SJCRH30 (cell line): Measurements from ENCODE around the gene LPIN1. TPM values are rescaled to one million over a fixed set of nuclear protein-coding genes. Genes with fewer than 3 reads are reported as not detected.
"Not testable (repeated sequence)": the region's sequence is repeated elsewhere in the genome, so short reads cannot be mapped to it uniquely, and the experiment has no call there.

Experiments used
- DNase-seq, 2 experiments: peaks; one replicate each; pipeline ENCODE4 v3.0.0-alpha.2; 2015 to 2020
- H3K27ac ChIP-seq: fragments of 250-450 bp; sonication (Bioruptor Pico); 2 replicates; pipeline ENCODE4 v1.5.1; 2020; ENCODE audit warnings: mild to moderate bottlenecking, moderate library complexity
- H3K27me3 ChIP-seq: fragments of 250-450 bp; sonication (Bioruptor Pico); 2 replicates; pipeline ENCODE4 v1.5.1; 2020; ENCODE audit warnings: mild to moderate bottlenecking, moderate library complexity
- H3K36me3 ChIP-seq: fragments of 250-450 bp; sonication (Bioruptor Pico); 2 replicates; pipeline ENCODE4 v1.5.1; 2020; ENCODE audit warnings: mild to moderate bottlenecking, moderate library complexity
- H3K4me1 ChIP-seq: fragments of 250-450 bp; sonication (Bioruptor Pico); 2 replicates; pipeline ENCODE4 v1.5.1; 2020; ENCODE audit warnings: mild to moderate bottlenecking, moderate library complexity
- H3K4me3 ChIP-seq: fragments of 250-450 bp; sonication (Bioruptor Pico); 2 replicates; pipeline ENCODE4 v1.5.1; 2020; ENCODE audit warnings: mild to moderate bottlenecking, moderate library complexity
- H3K9me3 ChIP-seq: fragments of 250-450 bp; sonication (Bioruptor Pico); replicated peaks from 2 replicates; pipeline ENCODE4 v1.5.1; 2020; ENCODE audit warnings: mild to moderate bottlenecking, moderate library complexity
- total RNA-seq: library from RNA; depleted of rRNA; stranded (reverse); fragments of >200 nt; shearing (Covaris generic); gene quantifications from 2 replicates; pipeline ENCODE4 v1.2.3, GENCODE V29; 2014

The LPIN1 gene
- total RNA-seq, 1 experiment from 2014 or later, result 37.0 TPM

- H3K36me3 ChIP-seq, result not testable (repeated sequence)
Measured at GRCh38 chr2:11847935-11848334, 101.5 kb downstream of the LPIN1 start.

GRCh38 chr2:11850082-11850481 is 103.7 kb downstream of the LPIN1 start:
- DNase-seq, result no peak
- Histone ChIP-seq H3K27ac (no peak overlapping the region), H3K4me1 (no peaks in the 10 kb centered on the region), H3K9me3 (peaks cover 5% of the 10 kb centered on the region; the same call in 1 of the 2 replicates), H3K4me3 (no peak overlapping the region), H3K36me3 (no peaks in the 10 kb centered on the region), H3K27me3 (no peaks in the 10 kb centered on the region)

More at GRCh38 chr2:11847935-11848334, 101.5 kb downstream of the LPIN1 start:
- not testable (repeated sequence) for H3K27ac ChIP-seq, H3K4me3 ChIP-seq, H3K27me3 ChIP-seq, DNase-seq, H3K4me1 ChIP-seq, H3K9me3 ChIP-seq

- Histone ChIP-seq H3K27ac (no peak overlapping the region), H3K36me3 (no peaks in the 10 kb centered on the region), H3K9me3 (no peaks in the 10 kb centered on the region), H3K4me1 (no peaks in the 10 kb centered on the region), H3K27me3 (no peaks in the 10 kb centered on the region), H3K4me3 (no peak overlapping the region)
- no peak for DNase-seq
Measured at GRCh38 chr2:11852526-11853196, 106.2 kb downstream of the LPIN1 start.

GRCh38 chr2:11853197-11853588 is 106.8 kb downstream of the LPIN1 start:
- Histone ChIP-seq H3K4me3 (no peak overlapping the region), H3K27ac (no peak overlapping the region)
- no peak for DNase-seq

GRCh38 chr2:11855064-11855760 is 108.8 kb downstream of the LPIN1 start:
- Histone ChIP-seq H3K9me3 (no peaks in the 10 kb centered on the region; the same call in 1 of the 2 replicates), H3K4me1 (no peaks in the 10 kb centered on the region)

More at GRCh38 chr2:11853197-11853588, 106.8 kb downstream of the LPIN1 start:
- H3K9me3 ChIP-seq, result no peaks in the 10 kb centered on the region
- H3K36me3 ChIP-seq, result no peaks in the 10 kb centered on the region
- no peaks in the 10 kb centered on the region for H3K27me3 ChIP-seq
- no peaks in the 10 kb centered on the region for H3K4me1 ChIP-seq

GRCh38 chr2:11856095-11856494 is 109.7 kb downstream of the LPIN1 start:
- Histone ChIP-seq H3K9me3 (no peaks in the 10 kb centered on the region; the same call in 1 of the 2 replicates), H3K27ac (no peak overlapping the region), H3K4me3 (no peak overlapping the region), H3K4me1 (no peaks in the 10 kb centered on the region), H3K36me3 (no peaks in the 10 kb centered on the region), H3K27me3 (no peaks in the 10 kb centered on the region)
- no peak for DNase-seq

More at GRCh38 chr2:11855064-11855760, 108.8 kb downstream of the LPIN1 start:
- DNase-seq, result peak; percentile 31 to 49
- Histone ChIP-seq H3K4me3 (no peak overlapping the region), H3K36me3 (no peaks in the 10 kb centered on the region), H3K27me3 (no peaks in the 10 kb centered on the region), H3K27ac (no peak overlapping the region)

- Histone ChIP-seq H3K27ac (no peak overlapping the region), H3K36me3 (no peaks in the 10 kb centered on the region), H3K27me3 (no peaks in the 10 kb centered on the region), H3K9me3 (no peaks in the 10 kb centered on the region; the same call in 1 of the 2 replicates), H3K4me3 (no peak overlapping the region), H3K4me1 (peaks cover 3% of the 10 kb centered on the region)
- DNase-seq, result no peak
Measured at GRCh38 chr2:11858883-11859282, 112.5 kb downstream of the LPIN1 start.

GRCh38 chr2:11859975-11860374 is 113.5 kb downstream of the LPIN1 start:
- not testable (repeated sequence) for DNase-seq, H3K4me3 ChIP-seq, H3K9me3 ChIP-seq, H3K27me3 ChIP-seq, H3K27ac ChIP-seq, H3K36me3 ChIP-seq
- H3K4me1 ChIP-seq, result peaks cover 11% of the 10 kb centered on the region

- H3K4me3 ChIP-seq, result no peak overlapping the region
- no peaks in the 10 kb centered on the region; the same call in 1 of the 2 replicates for H3K9me3 ChIP-seq
- H3K4me1 ChIP-seq, result peaks cover 11% of the 10 kb centered on the region
- H3K27ac ChIP-seq, result no peak overlapping the region
- DNase-seq, result no peak
- no peaks in the 10 kb centered on the region for H3K27me3 ChIP-seq
- no peaks in the 10 kb centered on the region for H3K36me3 ChIP-seq
Measured at GRCh38 chr2:11861044-11861443, 114.6 kb downstream of the LPIN1 start.

- Histone ChIP-seq H3K27ac (no peak overlapping the region), H3K27me3 (no peaks in the 10 kb centered on the region), H3K36me3 (no peaks in the 10 kb centered on the region), H3K9me3 (no peaks in the 10 kb centered on the region; the same call in 1 of the 2 replicates), H3K4me3 (no peak overlapping the region), H3K4me1 (peaks cover 11% of the 10 kb centered on the region)
- no peak for DNase-seq
Measured at GRCh38 chr2:11862049-11862448, 115.6 kb downstream of the LPIN1 start.

- Histone ChIP-seq H3K9me3 (no peaks in the 10 kb centered on the region; the same call in 1 of the 2 replicates), H3K27me3 (no peaks in the 10 kb centered on the region), H3K4me3 (no peak overlapping the region), H3K27ac (no peak overlapping the region), H3K4me1 (peaks cover 11% of the 10 kb centered on the region), H3K36me3 (no peaks in the 10 kb centered on the region)
- DNase-seq, result no peak
Measured at GRCh38 chr2:11863103-11863502, 116.7 kb downstream of the LPIN1 start.

- no peaks in the 10 kb centered on the region for H3K36me3 ChIP-seq
- H3K4me1 ChIP-seq, result peaks cover 11% of the 10 kb centered on the region
- no peaks in the 10 kb centered on the region for H3K27me3 ChIP-seq
- H3K4me3 ChIP-seq, result no peak overlapping the region; the same call in 1 of the 2 replicates
- H3K9me3 ChIP-seq, result no peaks in the 10 kb centered on the region; the same call in 1 of the 2 replicates
- peak; percentile 85 to 89 for DNase-seq
- peak overlapping the region; percentile 14; the same call in 1 of the 2 replicates for H3K27ac ChIP-seq
Measured at GRCh38 chr2:11863513-11864328, 117.3 kb downstream of the LPIN1 start.

- Histone ChIP-seq H3K4me3 (no peak overlapping the region), H3K36me3 (no peaks in the 10 kb centered on the region)
Measured at GRCh38 chr2:11864724-11865123, 118.3 kb downstream of the LPIN1 start.

GRCh38 chr2:11865378-11865777 is 118.9 kb downstream of the LPIN1 start:
- Histone ChIP-seq H3K9me3 (no peaks in the 10 kb centered on the region), H3K4me3 (no peak overlapping the region), H3K4me1 (peaks cover 11% of the 10 kb centered on the region), H3K27me3 (no peaks in the 10 kb centered on the region), H3K27ac (no peak overlapping the region), H3K36me3 (no peaks in the 10 kb centered on the region)
- DNase-seq, result no peak

More at GRCh38 chr2:11864724-11865123, 118.3 kb downstream of the LPIN1 start:
- peaks cover 11% of the 10 kb centered on the region for H3K4me1 ChIP-seq
- no peaks in the 10 kb centered on the region for H3K9me3 ChIP-seq
- DNase-seq, result no peak
- no peak overlapping the region for H3K27ac ChIP-seq
- H3K27me3 ChIP-seq, result no peaks in the 10 kb centered on the region

GRCh38 chr2:11865805-11866204 is 119.4 kb downstream of the LPIN1 start:
- H3K27ac ChIP-seq, result no peak overlapping the region
- no peak overlapping the region for H3K4me3 ChIP-seq
- no peaks in the 10 kb centered on the region for H3K36me3 ChIP-seq
- H3K27me3 ChIP-seq, result no peaks in the 10 kb centered on the region
- peaks cover 11% of the 10 kb centered on the region for H3K4me1 ChIP-seq
- no peaks in the 10 kb centered on the region for H3K9me3 ChIP-seq
- no peak for DNase-seq
